T-helper 2 cell treated with Interferon-gamma antibody and Interleukin-4, amounts not matched to agents 100 ng/mL and 5 ng/mL, for 36 hours (primary cell): ENCODE data around the gene SGTA. TPM values are rescaled to one million over a fixed set of nuclear protein-coding genes. Genes with fewer than 3 reads are reported as not detected.

Experiments
- intact Hi-C: fragments of 100-400 bp; cut with micrococcal nuclease; formaldehyde crosslinking; loops from one replicate; pipeline ENCODE4 v1.15.1; 2023
- total RNA-seq: library from RNA; stranded (reverse); gene quantifications from 2 replicates; pipeline ENCODE4 v1.2.3, GENCODE V29; 2022

Gene SGTA
- total RNA-seq, 1 donor from 2014 or later, result 50.1 TPM

DNA sequence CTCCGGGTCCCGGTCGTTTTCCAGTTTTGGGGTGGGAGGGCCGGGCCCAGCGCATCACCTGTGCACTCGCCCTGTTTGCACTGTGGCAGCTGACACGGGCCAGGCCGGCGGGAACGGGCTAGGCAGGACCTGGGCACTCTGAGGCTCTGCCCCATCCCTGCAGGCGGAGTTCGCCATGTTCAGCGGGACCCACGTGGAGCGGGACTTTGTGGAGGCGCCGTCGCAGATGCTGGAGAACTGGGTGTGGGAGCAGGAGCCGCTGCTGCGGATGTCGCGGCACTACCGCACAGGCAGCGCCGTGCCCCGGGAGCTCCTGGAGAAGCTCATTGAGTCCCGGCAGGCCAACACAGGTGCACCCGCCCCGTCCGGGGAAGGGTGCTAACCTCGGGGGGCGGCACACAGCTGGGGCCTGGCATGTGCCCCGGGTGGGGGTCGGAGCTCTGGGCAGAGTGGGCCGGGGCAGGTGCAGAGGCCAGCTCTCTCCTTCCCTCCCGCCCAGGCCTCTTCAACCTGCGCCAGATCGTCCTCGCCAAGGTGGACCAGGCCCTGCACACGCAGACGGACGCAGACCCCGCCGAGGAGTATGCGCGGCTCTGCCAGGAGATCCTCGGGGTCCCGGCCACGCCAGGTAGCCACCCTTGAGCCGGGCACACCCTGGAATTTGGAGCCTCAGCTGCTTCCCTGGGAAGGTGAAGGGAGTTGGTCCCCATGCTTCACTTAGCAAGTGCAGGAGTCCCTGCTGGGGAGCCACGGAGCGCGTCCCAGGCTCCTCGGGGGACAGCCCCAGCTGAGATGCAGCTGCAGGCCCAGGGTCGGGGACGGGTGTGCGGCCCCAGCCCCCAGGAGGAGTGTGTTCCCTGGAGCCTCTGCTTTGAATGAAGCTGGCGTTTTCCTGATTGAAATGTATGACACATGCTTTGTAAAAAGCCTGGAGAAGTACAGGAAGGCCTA, 27.3 kb upstream of the SGTA start:
- intact Hi-C loops, result no loop called here

DNA sequence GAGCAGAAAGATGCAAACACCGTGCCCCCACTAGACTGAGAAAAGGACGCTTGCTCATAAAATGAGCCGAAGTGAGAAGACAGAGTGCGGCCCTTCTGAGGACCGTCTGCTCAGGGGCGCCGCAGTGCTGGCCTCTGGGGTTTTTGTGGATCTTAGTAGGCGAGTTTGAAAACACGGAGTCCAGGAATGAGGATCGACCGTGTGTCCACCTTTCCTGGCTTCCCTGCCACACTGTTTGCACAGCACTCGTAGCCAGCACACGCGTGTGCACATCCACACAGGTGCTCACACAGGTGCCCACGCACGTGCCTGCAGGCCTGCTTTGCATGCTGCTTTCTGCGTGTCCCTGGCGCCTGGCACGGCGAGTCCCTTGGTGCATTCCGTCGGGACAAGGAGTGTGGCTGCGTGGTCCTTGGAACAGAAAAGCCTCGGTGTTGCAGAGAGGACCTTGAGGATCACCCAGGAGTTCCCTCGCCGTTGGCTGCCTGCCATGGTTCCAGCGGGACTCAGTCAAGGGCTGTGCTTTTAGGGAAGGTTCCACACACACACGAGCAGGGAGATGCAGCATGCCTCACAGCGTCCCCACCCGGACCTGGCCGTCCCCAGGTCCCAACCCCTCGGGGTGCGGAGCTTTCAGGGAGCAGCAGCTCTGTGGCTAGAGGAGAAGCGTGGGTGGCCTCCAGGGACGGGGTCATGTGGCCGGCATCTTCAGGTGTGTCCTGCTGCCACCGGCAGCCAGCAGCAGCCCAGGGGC, 26.5 kb upstream of the SGTA start:
- intact Hi-C loops, result no loop called here

DNA sequence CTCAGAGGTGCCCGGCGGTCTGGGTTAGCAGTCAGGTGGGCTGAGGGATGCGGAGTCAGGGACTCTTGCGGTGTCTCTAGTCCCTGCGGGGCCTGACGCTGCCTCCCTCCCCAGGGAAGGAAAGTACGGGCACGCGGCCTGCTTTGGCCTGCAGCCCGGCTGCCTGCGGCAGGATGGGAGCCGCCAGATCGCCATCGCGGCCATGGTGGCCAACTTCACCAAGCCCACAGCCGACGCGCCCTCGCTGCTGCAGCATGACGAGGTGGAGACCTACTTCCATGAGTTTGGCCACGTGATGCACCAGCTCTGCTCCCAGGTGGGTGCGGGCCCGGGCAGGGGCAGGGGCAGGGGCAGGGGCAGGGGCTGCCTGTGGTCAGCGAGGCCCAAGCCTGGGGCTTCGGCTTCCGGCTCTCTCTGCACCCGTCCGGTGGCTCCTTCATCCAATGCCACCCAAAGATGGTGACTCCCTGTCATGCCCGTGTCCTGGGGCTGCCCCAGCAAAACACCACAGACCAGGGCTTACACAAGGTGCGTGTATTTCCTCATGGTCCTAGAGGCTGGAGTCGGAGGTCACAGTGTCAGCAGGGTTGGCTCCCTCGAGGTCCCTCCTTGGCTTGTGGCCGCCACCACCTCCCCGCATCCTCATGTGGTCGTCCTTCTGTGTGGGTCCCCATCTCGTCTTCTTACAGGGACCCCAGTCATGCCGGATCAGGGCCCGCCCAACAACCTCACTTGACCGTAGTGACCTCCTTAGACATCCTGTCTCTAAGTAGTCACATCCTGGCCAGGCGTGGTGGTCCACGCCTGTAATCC, 25.3 kb upstream of the SGTA start:
- intact Hi-C loops, result no loop called here

DNA sequence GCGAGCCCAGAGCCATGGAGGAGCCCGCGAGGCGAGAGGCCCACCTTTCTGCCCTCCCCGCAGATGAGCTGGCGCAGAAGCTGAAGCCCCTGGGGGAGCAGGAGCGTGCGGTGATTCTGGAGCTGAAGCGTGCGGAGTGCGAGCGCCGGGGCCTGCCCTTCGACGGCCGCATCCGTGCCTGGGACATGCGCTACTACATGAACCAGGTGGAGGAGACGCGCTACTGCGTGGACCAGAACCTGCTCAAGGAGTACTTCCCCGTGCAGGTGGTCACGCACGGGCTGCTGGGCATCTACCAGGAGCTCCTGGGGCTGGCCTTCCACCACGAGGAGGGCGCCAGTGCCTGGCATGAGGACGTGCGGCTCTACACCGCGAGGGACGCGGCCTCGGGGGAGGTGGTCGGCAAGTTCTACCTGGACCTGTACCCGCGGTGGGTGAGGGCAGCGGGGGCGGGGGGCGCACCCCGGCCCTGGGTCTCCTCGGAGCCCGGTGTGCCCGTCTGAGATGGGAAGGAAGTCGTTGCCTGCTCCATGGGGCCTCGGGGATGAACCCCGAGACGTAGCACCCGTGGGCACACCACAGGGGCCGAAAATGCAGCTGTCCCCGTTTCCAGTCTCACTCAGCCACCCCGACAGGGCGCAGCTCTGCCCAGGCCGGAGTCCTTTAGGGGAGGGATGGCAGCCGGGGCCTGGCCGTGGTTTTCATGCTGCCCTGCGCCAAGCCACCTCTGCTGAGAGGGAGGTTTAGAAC, 24.5 kb upstream of the SGTA start:
- intact Hi-C loops, result no loop called here

DNA sequence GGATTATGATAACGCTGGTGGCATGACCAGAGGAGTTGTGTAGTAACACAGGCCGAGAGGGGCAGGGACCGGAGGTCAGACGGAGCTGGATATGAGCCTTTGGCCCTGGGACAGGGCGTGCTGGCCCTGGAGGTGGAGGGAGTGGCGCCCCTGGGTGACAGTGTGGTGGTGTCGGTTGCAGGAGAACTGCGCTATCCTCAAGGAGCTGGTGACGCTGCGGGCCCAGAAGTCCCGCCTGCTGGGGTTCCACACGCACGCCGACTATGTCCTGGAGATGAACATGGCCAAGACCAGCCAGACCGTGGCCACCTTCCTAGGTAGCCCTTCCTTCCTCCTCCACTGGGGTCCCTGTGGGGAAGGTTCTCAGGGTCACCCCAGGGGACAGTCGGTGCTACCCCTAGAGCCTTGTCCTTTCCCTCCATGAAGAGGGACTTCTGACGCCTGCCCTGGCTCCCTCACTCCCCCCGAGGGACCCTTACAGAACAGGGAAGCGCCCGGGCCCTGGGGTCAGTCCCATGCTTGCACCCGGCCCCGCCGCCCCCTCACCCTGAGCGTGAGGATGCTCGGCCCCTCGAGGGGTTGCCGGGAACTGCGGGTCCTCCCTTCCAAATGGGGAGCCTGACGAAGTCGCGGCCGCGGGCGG, 23.8 kb upstream of the SGTA start:
- intact Hi-C loops, result no loop called here

DNA sequence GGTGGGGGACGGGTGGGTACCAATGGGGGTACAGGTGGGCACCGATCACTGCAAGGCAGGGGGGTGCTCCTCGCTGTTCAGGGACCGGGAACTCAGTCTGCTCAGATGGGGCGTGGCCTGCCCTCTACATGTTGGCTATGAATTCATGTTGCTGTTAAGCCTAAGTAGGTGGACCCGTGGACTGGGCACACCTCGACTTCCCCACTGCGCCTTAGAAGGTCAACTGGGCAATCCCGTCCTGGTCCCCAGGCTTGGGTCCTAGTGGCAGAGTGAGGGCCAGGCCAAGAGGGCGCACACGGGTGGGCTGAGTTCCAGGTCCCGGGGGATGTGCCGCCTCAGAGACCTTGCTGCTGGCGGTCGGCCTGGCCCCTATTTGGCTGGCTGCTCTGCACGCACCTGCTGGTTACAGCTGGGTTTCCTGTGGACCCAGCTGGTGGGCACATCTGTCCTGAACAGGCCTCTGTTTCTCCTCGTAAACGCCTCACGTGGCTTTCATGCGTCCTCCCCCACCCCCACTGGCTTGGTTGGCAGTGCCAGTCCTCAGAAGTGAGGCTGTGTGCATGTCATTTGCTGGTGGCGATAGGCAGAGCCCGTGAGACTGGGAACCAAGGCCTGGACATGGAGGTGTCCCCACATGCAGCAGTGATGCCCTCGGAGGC, 23.0 kb upstream of the SGTA start:
- intact Hi-C loops, result no loop called here

DNA sequence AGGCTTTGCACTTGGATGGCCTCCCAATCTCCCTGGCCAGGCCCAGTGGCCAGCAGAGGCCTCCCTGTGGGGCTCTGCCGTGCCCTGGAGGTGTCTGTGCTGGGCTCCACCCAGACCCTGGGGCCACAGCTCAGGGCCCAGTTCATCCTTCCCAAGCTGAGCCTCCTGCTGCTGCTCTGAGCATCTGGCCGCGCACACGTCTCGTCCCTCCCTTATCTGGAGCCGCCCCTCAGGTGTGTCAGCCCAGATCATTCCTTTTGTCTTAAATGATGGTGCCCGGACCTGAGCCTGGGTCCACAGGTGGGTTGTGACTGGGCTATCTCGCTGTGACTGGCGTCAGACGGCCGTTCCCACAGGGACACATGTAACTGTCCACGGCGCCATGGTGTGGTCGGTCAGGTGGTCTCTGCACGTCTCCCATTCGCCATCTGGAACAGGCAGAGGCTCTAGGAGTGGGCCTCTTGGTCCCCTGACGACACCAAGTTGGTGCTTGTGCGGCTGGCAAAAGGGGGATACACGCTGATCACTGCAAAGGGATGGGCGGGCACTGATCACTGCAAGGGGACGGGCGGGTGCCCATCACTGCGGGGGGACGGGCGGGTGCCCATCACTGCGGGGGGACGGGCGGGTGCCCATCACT, 22.3 kb upstream of the SGTA start:
- intact Hi-C loops, result no loop called here

DNA sequence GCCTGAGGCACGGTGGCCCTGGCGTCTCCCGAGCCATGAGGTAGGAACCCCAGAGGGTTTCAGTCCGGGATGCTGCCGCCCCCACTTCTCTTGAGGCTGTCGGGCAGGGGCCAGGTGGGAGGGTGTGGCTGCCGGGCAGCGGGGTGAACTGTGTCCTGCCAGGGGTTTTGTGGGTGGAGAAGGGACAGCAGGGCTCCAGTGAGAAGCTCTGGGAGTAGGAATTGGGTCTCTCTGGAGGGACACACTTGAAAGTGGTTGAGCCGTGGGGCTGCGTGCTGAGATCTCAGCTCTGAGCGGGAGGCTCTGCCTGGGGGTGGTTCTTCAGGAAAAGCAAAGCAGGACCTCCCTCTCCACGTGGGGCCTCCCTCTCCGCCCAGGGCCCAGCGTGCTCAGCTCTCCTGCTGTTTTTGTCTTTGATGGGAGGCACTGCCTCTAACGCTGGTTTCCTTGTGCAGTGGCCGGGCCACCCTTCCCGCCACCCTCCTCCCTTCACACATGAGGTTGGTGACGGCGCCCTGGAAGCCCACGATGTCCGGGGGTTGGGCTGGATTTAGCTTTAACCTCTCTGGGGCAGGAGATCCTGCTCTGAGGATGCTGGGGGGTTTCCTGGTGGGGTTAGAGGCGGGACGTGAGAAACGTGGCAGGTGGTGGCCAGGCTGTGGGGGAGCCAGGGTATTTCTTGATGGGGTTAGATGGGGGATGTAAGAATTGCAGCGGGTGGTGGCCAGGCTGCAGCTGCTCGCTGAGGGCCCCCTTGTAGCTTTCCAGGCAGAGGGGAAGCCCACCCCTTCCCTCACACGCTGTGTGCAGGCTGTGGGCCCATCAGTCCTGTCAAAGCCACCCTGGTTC, 21.3 kb upstream of the SGTA start:
- intact Hi-C loops, result no loop called here

DNA sequence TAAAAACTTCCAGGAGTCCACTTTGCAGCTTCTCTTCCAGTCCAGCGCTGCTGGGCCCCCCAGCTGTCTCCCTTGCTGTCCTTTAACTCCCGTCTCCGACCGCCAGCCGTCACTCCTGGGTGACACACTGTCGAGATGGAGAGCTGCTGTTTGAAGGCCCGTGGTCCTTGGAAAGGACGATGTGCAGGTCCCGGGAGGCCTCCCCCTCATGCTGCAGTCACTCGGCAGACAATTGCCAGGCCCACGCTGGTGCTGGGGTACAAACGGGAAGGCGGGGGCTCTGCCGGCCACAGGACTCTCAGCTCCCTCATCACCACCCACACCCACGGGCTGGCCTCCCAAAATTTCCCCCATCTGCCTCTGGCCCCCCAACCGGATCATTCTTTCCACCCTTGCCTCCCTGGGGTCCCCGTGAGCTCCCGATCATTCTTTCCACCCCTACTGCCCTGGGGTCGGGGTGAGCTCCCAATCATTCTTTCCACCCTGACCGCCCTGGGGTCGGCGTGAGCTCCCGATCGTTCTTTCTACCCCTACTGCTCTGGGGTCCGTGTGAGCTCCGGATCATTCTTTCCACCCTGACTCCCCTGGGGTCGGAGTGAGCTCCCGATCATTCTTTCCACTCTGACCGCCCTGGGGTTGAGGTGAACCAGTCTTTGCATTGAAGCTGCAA, 20.5 kb upstream of the SGTA start:
- intact Hi-C loops, result no loop called here

DNA sequence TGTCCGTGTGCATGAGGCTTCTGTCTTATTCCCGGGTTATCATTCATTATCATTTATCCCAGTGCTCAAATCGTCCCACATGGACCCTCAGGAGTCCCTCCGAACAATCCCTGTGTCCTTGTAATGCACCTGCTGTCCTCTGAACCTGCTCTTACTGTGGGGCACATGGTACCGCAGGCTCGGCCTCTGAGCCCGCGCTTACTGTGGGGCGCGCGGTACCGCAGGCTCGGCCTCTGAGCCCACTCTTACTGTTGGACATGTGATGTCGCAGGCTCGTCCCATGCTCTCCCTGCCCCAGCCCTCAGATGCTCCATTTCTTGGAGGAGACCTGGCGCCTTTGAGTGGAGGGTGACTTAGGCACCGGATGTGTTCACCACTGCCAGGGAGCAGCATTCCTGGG, 19.8 kb upstream of the SGTA start:
- intact Hi-C loops, result no loop called here

DNA sequence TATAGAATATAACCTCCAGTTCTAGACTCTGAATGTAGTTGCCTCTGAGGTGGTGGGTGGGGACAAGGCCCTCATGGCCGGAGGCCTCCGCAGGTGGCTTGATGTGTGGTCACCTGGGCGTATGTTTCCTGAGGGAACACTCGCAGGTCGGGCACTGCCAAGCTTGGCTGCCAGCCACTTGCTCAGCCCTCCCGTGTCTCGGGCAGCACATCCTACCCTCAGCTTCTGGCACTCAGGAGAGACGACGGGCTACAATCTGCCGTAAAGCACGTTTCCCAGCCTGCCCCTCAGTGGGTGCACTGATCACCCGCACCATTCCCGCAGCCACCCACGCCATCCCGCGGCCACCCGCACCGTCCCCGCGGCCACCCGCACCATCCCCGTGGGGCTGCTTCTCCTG, 17.4 kb upstream of the SGTA start:
- intact Hi-C loops, result no loop called here

DNA sequence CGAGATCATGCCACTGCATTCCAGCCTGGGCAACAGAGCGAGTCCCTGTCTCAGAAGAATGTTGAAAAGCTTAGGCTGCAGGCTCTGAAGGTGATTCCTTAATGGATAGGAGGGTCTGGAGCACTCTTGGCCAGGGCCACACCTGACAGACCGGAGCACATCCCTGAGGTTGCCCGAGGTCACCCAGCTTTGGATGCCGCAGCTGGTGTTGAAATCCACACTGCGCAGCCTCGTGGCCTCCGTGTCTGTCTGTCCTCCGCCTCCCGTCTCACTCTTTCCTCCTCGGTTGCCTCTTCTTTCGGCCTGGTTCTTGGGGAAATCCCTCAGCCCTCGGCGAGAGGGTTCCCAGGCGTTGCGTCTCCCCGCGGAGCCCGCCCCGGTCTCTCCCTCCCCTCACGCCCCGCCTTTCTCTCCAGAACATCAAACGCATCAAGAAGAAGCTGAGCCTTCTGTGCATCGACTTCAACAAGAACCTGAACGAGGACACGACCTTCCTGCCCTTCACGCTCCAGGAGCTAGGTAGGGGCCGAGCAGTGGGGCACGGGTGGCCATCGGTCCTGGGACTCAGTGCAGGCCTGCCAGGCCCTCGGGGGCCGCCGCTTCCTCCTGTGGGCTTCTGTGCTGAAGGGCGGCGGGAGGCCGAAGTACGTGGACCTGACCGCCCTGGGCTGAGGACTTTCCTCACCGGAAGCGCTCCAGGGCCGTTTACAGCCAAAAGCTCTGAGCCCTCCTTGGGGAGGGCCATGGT, 16.4 kb upstream of the SGTA start:
- intact Hi-C loops, result no loop called here

DNA sequence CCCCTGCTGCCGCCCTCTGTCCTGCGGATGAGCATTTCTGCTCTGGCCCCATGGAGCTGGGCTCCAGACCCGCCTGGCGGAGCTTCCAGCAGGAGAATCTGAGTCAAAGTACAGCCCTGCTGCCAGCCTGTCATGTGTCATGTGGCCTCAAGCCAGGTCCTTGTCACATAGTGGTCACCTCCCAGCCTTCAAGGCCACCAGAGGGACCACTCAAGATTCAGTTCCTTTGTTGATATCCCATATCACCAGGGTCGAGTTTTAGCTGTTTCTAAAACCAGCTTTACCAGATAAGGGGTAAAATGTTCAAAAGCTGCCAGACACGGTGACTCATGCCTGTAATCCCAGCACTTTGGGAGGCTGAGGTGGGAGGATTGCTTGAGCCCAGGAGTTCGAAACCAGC, 15.7 kb upstream of the SGTA start:
- intact Hi-C loops, result no loop called here

DNA sequence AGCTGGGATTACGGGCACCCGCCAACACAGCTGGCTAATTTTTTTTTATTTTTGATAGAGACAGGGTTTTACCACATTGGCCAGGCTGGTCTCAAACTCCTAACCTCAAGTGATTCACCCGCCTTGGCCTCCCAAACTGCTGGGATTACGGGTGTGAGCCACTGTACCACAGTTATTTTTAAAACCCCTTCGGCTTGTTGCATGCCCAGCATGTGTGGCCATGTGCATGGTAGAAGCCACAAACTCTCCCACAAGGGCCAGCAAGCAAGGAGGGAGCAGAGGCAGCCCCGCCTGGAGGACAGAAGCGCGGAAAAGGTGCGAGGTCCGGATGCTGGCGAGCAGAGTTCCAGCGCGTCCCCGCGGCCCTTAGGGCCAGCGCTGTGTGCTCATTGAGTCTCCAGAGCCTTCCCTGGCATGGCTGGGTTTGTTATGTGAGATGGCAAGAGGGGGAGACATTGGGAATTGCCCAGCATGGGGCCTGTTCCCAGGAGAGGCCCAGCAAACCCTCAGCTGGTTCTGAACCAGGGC, 15.1 kb upstream of the SGTA start:
- intact Hi-C loops, result no loop called here

DNA sequence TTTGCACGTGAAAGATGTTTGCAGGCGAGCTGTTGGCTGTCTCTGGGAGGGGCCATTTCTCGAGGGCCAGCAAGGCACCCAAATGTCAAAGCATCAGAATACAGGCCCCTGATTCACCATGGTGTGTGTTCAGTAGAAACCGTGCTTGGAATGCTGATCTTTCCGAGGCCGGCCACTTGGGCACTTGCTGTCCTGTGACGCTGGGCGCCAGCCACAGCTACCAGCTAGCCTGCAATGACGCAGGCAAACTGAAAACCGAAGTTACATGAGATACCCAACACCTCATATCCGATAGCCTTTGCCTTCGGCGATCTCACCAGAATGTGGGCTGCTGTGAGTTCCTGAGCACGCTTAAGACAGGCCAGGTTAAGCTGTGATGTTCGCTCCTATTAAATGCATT, 14.2 kb upstream of the SGTA start:
- intact Hi-C loops, result no loop called here

DNA sequence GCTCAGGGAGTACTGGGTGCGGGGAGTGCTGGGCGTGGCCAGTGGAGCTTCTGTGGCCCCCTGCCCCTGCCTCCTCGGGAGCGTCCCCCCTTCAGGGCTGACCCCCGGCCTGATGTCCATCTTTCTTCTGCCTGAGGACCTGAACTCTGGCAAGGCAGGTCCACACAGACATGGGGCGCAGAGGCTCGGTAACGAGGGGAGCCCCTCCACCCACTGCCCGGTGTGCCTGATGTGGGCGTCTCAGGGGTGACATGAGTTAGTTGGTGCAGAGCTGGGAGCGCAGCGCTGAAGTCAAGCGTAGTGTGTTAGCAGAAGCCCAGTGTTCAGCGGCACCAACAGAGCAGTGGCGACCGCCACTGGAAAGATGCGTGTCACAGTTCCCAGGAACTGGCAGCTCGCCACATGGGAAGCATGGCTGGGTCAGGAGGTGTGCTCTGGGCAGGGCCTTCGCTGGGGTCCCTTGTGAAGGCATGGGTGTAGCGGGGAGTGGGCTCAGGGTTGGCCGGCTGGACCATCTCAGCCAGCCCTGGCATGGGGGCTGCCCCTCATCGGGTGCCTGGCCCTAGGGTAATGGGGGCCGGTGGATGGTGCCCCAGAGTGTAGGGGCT, 13.7 kb upstream of the SGTA start:
- intact Hi-C loops, result no loop called here
